SH-SY5Y (cell line): Measurements from ENCODE around the gene ANKLE2.

ENCODE experiments used
- GATA2 ChIP-seq: IDR thresholded peaks from 2 replicates; pipeline ENCODE4 v1.6.1; 2011; ENCODE audit warnings: mild to moderate bottlenecking, low read depth, low read length
- GATA3 ChIP-seq: IDR thresholded peaks from 2 replicates; pipeline ENCODE4 v1.6.1; 2011; ENCODE audit warnings: low read depth, mild to moderate bottlenecking, low read length, moderate library complexity

The ANKLE2 gene

GRCh38 chr12:132720606-132721345 is 40.9 kb downstream of the ANKLE2 start:
- TF ChIP-seq GATA3 (no peak), GATA2 (no peak)

- TF ChIP-seq GATA2, result no peak
Observed at GRCh38 chr12:132719954-132720324, 41.7 kb downstream of the ANKLE2 start.

GRCh38 chr12:132719141-132719953 is 42.3 kb downstream of the ANKLE2 start:
- TF ChIP-seq GATA3, result no peak
- TF ChIP-seq GATA2, result no peak

- TF ChIP-seq GATA3, result no peak
- no peak for TF ChIP-seq GATA2
Observed at GRCh38 chr12:132718644-132719043, 43.0 kb downstream of the ANKLE2 start.

- TF ChIP-seq GATA2, result no peak
- TF ChIP-seq GATA3, result no peak
Observed at GRCh38 chr12:132717531-132718387, 43.9 kb downstream of the ANKLE2 start.

GRCh38 chr12:132717011-132717410 is 44.6 kb downstream of the ANKLE2 start:
- TF ChIP-seq GATA3, result no peak
- TF ChIP-seq GATA2, result no peak

GRCh38 chr12:132716356-132716755 is 45.3 kb downstream of the ANKLE2 start:
- TF ChIP-seq GATA2, result no peak
- TF ChIP-seq GATA3, result no peak

- TF ChIP-seq GATA3 (no peak), GATA2 (no peak)
Observed at GRCh38 chr12:132715874-132716273, 45.8 kb downstream of the ANKLE2 start.

- TF ChIP-seq GATA3 (no peak), GATA2 (no peak)
Observed at GRCh38 chr12:132713123-132713522, 48.5 kb downstream of the ANKLE2 start.

GRCh38 chr12:132711080-132711843 is 50.4 kb downstream of the ANKLE2 start:
- TF ChIP-seq GATA2 (no peak), GATA3 (no peak)

- no peak for TF ChIP-seq GATA3
- no peak for TF ChIP-seq GATA2
Observed at GRCh38 chr12:132710405-132711079, 51.1 kb downstream of the ANKLE2 start, which contains the start of gene PGAM5. Gene PGAM5 (plus strand): TSS chr12:132710842. CDS start chr12:132710877, 35 bp downstream.

- TF ChIP-seq GATA2, result no peak
- TF ChIP-seq GATA3, result no peak
Observed at GRCh38 chr12:132710043-132710404, 51.6 kb downstream of the ANKLE2 start.

GRCh38 chr12:132708150-132708549 is 53.5 kb downstream of the ANKLE2 start:
- TF ChIP-seq GATA3 (no peak), GATA2 (no peak)

GRCh38 chr12:132707241-132707640 is 54.4 kb downstream of the ANKLE2 start:
- no peak for TF ChIP-seq GATA3
- no peak for TF ChIP-seq GATA2
